IMR-90 (cell line): ENCODE results near the gene AKIRIN2. TPM values are rescaled to one million over a fixed set of nuclear protein-coding genes. Genes with fewer than 3 reads are reported as not detected.

Experiments
- ATAC-seq: fragments of 200-7000 bp; cut with Tn5 transposase; 2 replicates; pipeline ENCODE4 v1.9.1; 2020; ENCODE audit warnings: low read depth, mild to moderate bottlenecking, moderate library complexity
- BruUV-seq: library from RNA; stranded (reverse); fragments of 400-500 nt; replicated peaks from 2 replicates; lab custom pipeline; 2021; lab: Mats Ljungman, UMichigan
- CTCF ChIA-PET: fragments of 300-600 bp; formaldehyde crosslinking; extraction: SDS; loops from one replicate; lab custom pipeline; 2021; ENCODE audit warnings: antibody characterized with exemption; lab: Yijun Ruan, JAX
- POLR2A ChIA-PET: fragments of 300-600 bp; sonication (Branson Sonifier 250); formaldehyde crosslinking; loops from one replicate; lab custom pipeline; 2022; ENCODE audit warnings: antibody characterized with exemption; ENCODE audit not compliant: unreplicated experiment; lab: Charles Lee
- DNase-seq: peaks from one replicate; pipeline ENCODE4 v3.0.0; 2013
- H2AFZ ChIP-seq: replicated peaks from 2 replicates; pipeline ENCODE3; 2013; ENCODE audit warnings: low read length, mild to moderate bottlenecking; ENCODE audit not compliant: poor library complexity
- H2AK5ac ChIP-seq: 2 replicates; pipeline ENCODE4 v1.6.1; 2013; ENCODE audit warnings: low read depth, low read length, inconsistent platforms
- H2AK9ac ChIP-seq: replicated peaks from 2 replicates; pipeline ENCODE3; 2013; ENCODE audit warnings: mild to moderate bottlenecking, low read depth, low read length, moderate library complexity; ENCODE audit not compliant: poor library complexity
- H2BK120ac ChIP-seq: 2 replicates; pipeline ENCODE4 v1.6.1; 2013; ENCODE audit warnings: low read depth, low read length, inconsistent platforms
- H2BK15ac ChIP-seq: 3 replicates; pipeline ENCODE4 v1.6.1; 2013; ENCODE audit warnings: low read depth, low read length, inconsistent platforms
- H2BK20ac ChIP-seq: 2 replicates; pipeline ENCODE4 v1.6.1; 2013; ENCODE audit warnings: low read depth, mild to moderate bottlenecking, inconsistent platforms, low read length, moderate library complexity
- H2BK5ac ChIP-seq: 2 replicates; pipeline ENCODE4 v1.6.1; 2013; ENCODE audit warnings: mild to moderate bottlenecking, low read depth, low read length, inconsistent platforms; ENCODE audit not compliant: poor library complexity, severe bottlenecking
- H3K14ac ChIP-seq: replicated peaks from 2 replicates; pipeline ENCODE4 v1.6.1; 2013; ENCODE audit warnings: low read depth, low read length, inconsistent platforms
- H3K18ac ChIP-seq: 2 replicates; pipeline ENCODE4 v1.6.1; 2013; ENCODE audit warnings: low read depth, low read length, control low read depth
- H3K23ac ChIP-seq: 2 replicates; pipeline ENCODE4 v1.6.1; 2013; ENCODE audit warnings: low read depth, low read length, inconsistent platforms
- H3K27ac ChIP-seq: 2 replicates; pipeline ENCODE4 v1.5.1; 2013; ENCODE audit warnings: mild to moderate bottlenecking, control low read depth, low read length; ENCODE audit not compliant: insufficient read depth
- H3K27me3 ChIP-seq: 2 replicates; pipeline ENCODE4 v1.6.1; 2013; ENCODE audit warnings: low read length; ENCODE audit not compliant: control insufficient read depth, insufficient read depth
- H3K36me3 ChIP-seq: 2 replicates; pipeline ENCODE4 v1.6.1; 2013; ENCODE audit warnings: low read length, mixed read lengths; ENCODE audit not compliant: control insufficient read depth, insufficient read depth
- H3K4ac ChIP-seq: 2 replicates; pipeline ENCODE4 v1.6.1; 2013; ENCODE audit warnings: low read depth, low read length, inconsistent platforms
- H3K4me1 ChIP-seq: 2 replicates; pipeline ENCODE4 v1.6.1; 2013; ENCODE audit warnings: low read length, mixed read lengths; ENCODE audit not compliant: control insufficient read depth, insufficient read depth
- H3K4me2 ChIP-seq: 2 replicates; pipeline ENCODE4 v1.6.1; 2013; ENCODE audit warnings: low read depth, mild to moderate bottlenecking, control low read depth, low read length, moderate library complexity
- H3K4me3 ChIP-seq: 2 replicates; pipeline ENCODE4 v1.5.1; 2013; ENCODE audit warnings: low read depth, mild to moderate bottlenecking, control low read depth, low read length, moderate library complexity; ENCODE audit not compliant: insufficient read depth
- H3K56ac ChIP-seq: 2 replicates; pipeline ENCODE4 v1.6.1; 2013; ENCODE audit warnings: low read length, inconsistent platforms; ENCODE audit not compliant: insufficient read depth; ENCODE audit errors: extremely low read depth
- H3K79me1 ChIP-seq, 2 experiments: 2 replicates each; pipeline ENCODE4 v1.6.1; 2013; ENCODE audit warnings: low read length in 2 of 2, inconsistent platforms in 1 of 2, low read depth in 1 of 2
- H3K9ac ChIP-seq: 2 replicates; pipeline ENCODE4 v1.6.1; 2013; ENCODE audit warnings: low read depth, low read length, control low read depth
- H3K9me1 ChIP-seq: 2 replicates; pipeline ENCODE4 v1.6.1; 2013; ENCODE audit warnings: low read length, inconsistent platforms; ENCODE audit not compliant: insufficient read depth
- H3K9me3 ChIP-seq: 2 replicates; pipeline ENCODE4 v1.6.1; 2013; ENCODE audit warnings: low read length; ENCODE audit not compliant: control insufficient read depth, insufficient read depth
- H4K20me1 ChIP-seq: 2 replicates; pipeline ENCODE4 v1.6.1; 2013; ENCODE audit warnings: low read length, inconsistent platforms; ENCODE audit not compliant: insufficient read depth
- H4K5ac ChIP-seq: 2 replicates; pipeline ENCODE4 v1.6.1; 2013; ENCODE audit warnings: mild to moderate bottlenecking, low read depth, low read length, control low read depth
- H4K8ac ChIP-seq, 2 experiments: 2 replicates each; pipeline ENCODE4 v1.6.1; 2013; ENCODE audit warnings: low read depth in 2 of 2, low read length in 2 of 2, control low read depth in 1 of 2, inconsistent platforms in 1 of 2
- H4K91ac ChIP-seq: 2 replicates; pipeline ENCODE4 v1.6.1; 2013; ENCODE audit warnings: low read depth, low read length, inconsistent platforms; ENCODE audit not compliant: insufficient read depth
- CEBPB ChIP-seq: IDR thresholded peaks from 2 replicates; pipeline ENCODE4 v1.6.1; 2012; ENCODE audit warnings: low read depth, low read length, improper control_type of control experiment
- RFX5 ChIP-seq: IDR thresholded peaks from 2 replicates; pipeline ENCODE4 v1.8.0; 2012; ENCODE audit warnings: low read depth, mild to moderate bottlenecking, low read length, moderate library complexity
- WGBS, 2 experiments: methylation state at CpG; one replicate each; pipeline versions ENCODE4 v1.1.5 to v1.1.7; 2013; ENCODE audit warnings: missing lambda C conversion rate in 2 of 2; ENCODE audit not compliant: insufficient read length in 1 of 2; ENCODE audit errors: extremely low coverage in 2 of 2; 5-methylcytosine and 5-hydroxymethylcytosine counted together
- dilution Hi-C: fragments of 300-500 bp; cut with HindIII; formaldehyde crosslinking; loops from one replicate; pipeline ENCODE4 v1.14.3; 2018; ENCODE audit warnings: low sequenced_read_pairs; ENCODE audit not compliant: unreplicated experiment
- in situ Hi-C: fragments of 300-500 bp; cut with MboI; formaldehyde crosslinking; loops from 3 replicates; pipeline ENCODE4 v1.14.3; 2019; ENCODE audit warnings: low sequenced_read_pairs, inconsistent platforms, mixed read lengths
- intact Hi-C: fragments of 100-400 bp; cut with micrococcal nuclease; formaldehyde crosslinking; loops from 2 replicates; pipeline ENCODE4 v1.10.0; 2022
- polyA plus RNA-seq, 3 experiments: library from polyadenylated mRNA; depleted of rRNA; stranded (reverse); fragments of >200 nt; gene quantifications; 2 replicates each; pipeline ENCODE4 v1.2.3, GENCODE V29; 2012; ENCODE audit warnings: low replicate concordance in 1 of 3
- total RNA-seq: library from RNA; depleted of rRNA; stranded (reverse); fragments of >200 nt; gene quantifications from 2 replicates; pipeline ENCODE4 v1.2.3, GENCODE V29; 2012

AKIRIN2 gene
- total and polyA plus RNA-seq, 2 of the 4 experiments (the other 2 are of a cell fraction), result 7.9 to 26.6 TPM

DNA sequence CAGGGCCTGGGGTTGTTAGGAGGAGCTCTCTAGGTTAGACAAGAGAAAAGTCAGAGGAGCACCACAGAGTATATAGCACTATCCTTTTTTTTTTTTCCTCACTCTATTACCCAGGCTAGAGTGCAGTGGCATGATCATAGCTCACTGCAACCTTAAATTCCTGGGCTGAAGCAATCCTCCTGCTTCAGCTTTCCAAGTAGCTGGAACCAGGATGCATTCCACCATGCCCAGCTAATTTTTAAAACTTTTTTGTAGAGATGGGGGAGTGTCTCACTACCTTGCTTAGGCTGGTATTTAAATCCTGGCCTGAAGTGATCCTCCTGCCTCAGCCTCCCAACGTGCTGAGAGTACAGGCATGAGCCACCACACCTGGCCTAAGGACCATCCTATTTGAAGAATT lies 19.3 kb upstream of the AKIRIN2 start:
- intact Hi-C loops, result no loop called here
- Histone ChIP-seq H3K36me3 (no peaks in the 10 kb centered on the region), H4K5ac (no peak overlapping the region; the same call in 1 of the 2 replicates), H3K56ac (no peak overlapping the region), H2AFZ (no peak overlapping the region), H2BK20ac (peak overlapping the region; percentile 66; the same call in 1 of the 2 replicates), H2BK120ac (peak overlapping the region; percentile 92), H3K9ac (no peak overlapping the region), H3K4me1 (peaks cover 22% of the 10 kb centered on the region), H3K4ac (peak overlapping the region; percentile 81), H2AK9ac (no peak overlapping the region), H3K27ac (peak overlapping the region; percentile 85; the same call in 1 of the 2 replicates), H4K91ac (peak overlapping the region; percentile 73; the same call in 1 of the 2 replicates), H4K8ac (peak overlapping the region; percentile 35 to 44; a peak in 3 of 4 replicates), H3K14ac (0 out of 2 replicates have a peak overlapping the region, but pooled peaks have one; percentile 65), H2BK15ac (peak overlapping the region; percentile 81; the same call in 2 of the 3 replicates), H4K20me1 (no peaks in the 10 kb centered on the region), H3K23ac (no peak overlapping the region), H3K4me3 (no peak overlapping the region), H3K27me3 (no peaks in the 10 kb centered on the region), H2AK5ac (peak overlapping the region; percentile 83; the same call in 1 of the 2 replicates), H3K79me1 (peaks cover 0 to 3% of the 10 kb centered on the region in 2 experiments; a peak in 1 of 4 replicates), H3K18ac (peak overlapping the region; percentile 73), H3K9me1 (peaks cover 5% of the 10 kb centered on the region; the same call in 1 of the 2 replicates), H3K9me3 (no peaks in the 10 kb centered on the region), H2BK5ac (peak overlapping the region; percentile 73), H3K4me2 (no peak overlapping the region)
- BruUV-seq, result no TSS peak
- ATAC-seq, result peak; percentile 19
- WGBS, 2 experiments, result no CpG with 5 or more reads among the region's 1 CpG
- POLR2A ChIA-PET, result no interaction called here
- dilution Hi-C loops, result no loop called here
- in situ Hi-C loops, result no loop called here
- TF ChIP-seq RFX5, result no peak
- peak; percentile 53 for TF ChIP-seq CEBPB
- CTCF ChIA-PET, result no interaction called here
- DNase-seq, result no peak
